ENCODE measurements around the gene SOBP.

The SOBP gene

GRCh38 chr6:107540465-107540857, 50.5 kb downstream of the SOBP start:
- no peaks in the 10 kb centered on the region for H3K79me1 ChIP-seq (replicated peaks; ENCODE audit: low read length, poor library complexity, severe bottlenecking)
- H2AFZ ChIP-seq (ENCODE audit: low read depth, low read length) = no peak overlapping the region
- no peak overlapping the region for H3K27ac ChIP-seq (ENCODE audit: low read length, poor library complexity, severe bottlenecking)
- H3K4ac ChIP-seq (ENCODE audit: low read depth in 1 of 2, low read length in 2 of 2) = no peak overlapping the region
- no peak overlapping the region for H2BK5ac ChIP-seq (ENCODE audit: low read depth, low read length, poor library complexity, severe bottlenecking)
- no peak overlapping the region for H2BK12ac ChIP-seq (ENCODE audit: low read length in 2 of 2)
- no peak overlapping the region for H2BK15ac ChIP-seq (ENCODE audit: low read depth, poor library complexity, severe bottlenecking)
- H3K9ac ChIP-seq (ENCODE audit: low read length) = no peak overlapping the region
- peaks cover 0 to 34% of the 10 kb centered on the region in 2 experiments for H3K36me3 ChIP-seq (ENCODE audit: control insufficient read depth in 1 of 2, insufficient read depth in 2 of 2, low read depth in 1 of 2, low read length in 2 of 2)
- H3K14ac ChIP-seq (ENCODE audit: low read length in 2 of 2) = no peak overlapping the region
- no peaks in the 10 kb centered on the region for H3K9me3 ChIP-seq (ENCODE audit: control insufficient read depth, low read length)
- WGBS = 100% methylated on average over 1 of the region's 1 CpG
- H3K23ac ChIP-seq (ENCODE audit: low read length in 2 of 2) = no peak overlapping the region
- peaks cover 0 to 15% of the 10 kb centered on the region in 2 experiments for H3K27me3 ChIP-seq (ENCODE audit: control insufficient read depth in 1 of 2, insufficient read depth in 1 of 2, low read length in 2 of 2)
- H3K4me2 ChIP-seq (ENCODE audit: low read length, poor library complexity, severe bottlenecking) = no peak overlapping the region
- no peak overlapping the region for H2BK120ac ChIP-seq (ENCODE audit: low read depth, low read length)
- no peak overlapping the region for H2AK5ac ChIP-seq (ENCODE audit: low read length, severe bottlenecking)
- H3K4me1 ChIP-seq (ENCODE audit: control insufficient read depth, insufficient read depth, low read depth, low read length) = no peaks in the 10 kb centered on the region
- no peak overlapping the region for H4K91ac ChIP-seq (ENCODE audit: low read length)
- H4K8ac ChIP-seq (ENCODE audit: low read length) = no peak overlapping the region
- no peak overlapping the region for H3K4me3 ChIP-seq (ENCODE audit: insufficient read depth in 1 of 2, low read depth in 1 of 2, low read length in 2 of 2)
- H3K18ac ChIP-seq (ENCODE audit: low read depth in 1 of 2, low read length in 2 of 2) = no peak overlapping the region
- peak; percentile 52 for DNase-seq

GRCh38 chr6:107542192-107542668, 52.3 kb downstream of the SOBP start:
- no peak overlapping the region for H3K4ac ChIP-seq (ENCODE audit: low read depth in 1 of 2, low read length in 2 of 2)
- no peak overlapping the region for H3K27ac ChIP-seq (ENCODE audit: low read length, poor library complexity, severe bottlenecking)
- no peak overlapping the region for H2AFZ ChIP-seq (ENCODE audit: low read depth, low read length)
- H3K4me3 ChIP-seq (ENCODE audit: insufficient read depth in 1 of 2, low read depth in 1 of 2, low read length in 2 of 2) = no peak overlapping the region
- no peak overlapping the region for H3K23ac ChIP-seq (ENCODE audit: low read length in 2 of 2)
- H3K4me1 ChIP-seq (ENCODE audit: control insufficient read depth, insufficient read depth, low read depth, low read length) = no peaks in the 10 kb centered on the region
- no peak overlapping the region for H3K18ac ChIP-seq (ENCODE audit: low read depth in 1 of 2, low read length in 2 of 2)
- H3K27me3 ChIP-seq (ENCODE audit: control insufficient read depth in 1 of 2, insufficient read depth in 1 of 2, low read length in 2 of 2) = peaks cover 0 to 21% of the 10 kb centered on the region in 2 experiments
- H2BK120ac ChIP-seq (ENCODE audit: low read depth, low read length) = no peak overlapping the region
- H2BK15ac ChIP-seq (ENCODE audit: low read depth, poor library complexity, severe bottlenecking) = no peak overlapping the region
- H4K91ac ChIP-seq (ENCODE audit: low read length) = no peak overlapping the region
- H3K14ac ChIP-seq (ENCODE audit: low read length in 2 of 2) = no peak overlapping the region
- peaks cover 0 to 49% of the 10 kb centered on the region in 2 experiments for H3K36me3 ChIP-seq (ENCODE audit: control insufficient read depth in 1 of 2, insufficient read depth in 2 of 2, low read depth in 1 of 2, low read length in 2 of 2)
- no peaks in the 10 kb centered on the region for H3K9me3 ChIP-seq (ENCODE audit: control insufficient read depth, low read length)
- H3K4me2 ChIP-seq (ENCODE audit: low read length, poor library complexity, severe bottlenecking) = no peak overlapping the region
- H2BK5ac ChIP-seq (ENCODE audit: low read depth, low read length, poor library complexity, severe bottlenecking) = no peak overlapping the region
- H3K79me1 ChIP-seq (replicated peaks; ENCODE audit: low read length, poor library complexity, severe bottlenecking) = no peaks in the 10 kb centered on the region
- 91% methylated on average over 5 of the region's 6 CpGs for WGBS
- no peak overlapping the region for H4K8ac ChIP-seq (ENCODE audit: low read length)
- no peak for DNase-seq
- no peak overlapping the region for H2BK12ac ChIP-seq (ENCODE audit: low read length in 2 of 2)
- H2AK5ac ChIP-seq (ENCODE audit: low read length, severe bottlenecking) = no peak overlapping the region
- H3K9ac ChIP-seq (ENCODE audit: low read length) = no peak overlapping the region

DNA sequence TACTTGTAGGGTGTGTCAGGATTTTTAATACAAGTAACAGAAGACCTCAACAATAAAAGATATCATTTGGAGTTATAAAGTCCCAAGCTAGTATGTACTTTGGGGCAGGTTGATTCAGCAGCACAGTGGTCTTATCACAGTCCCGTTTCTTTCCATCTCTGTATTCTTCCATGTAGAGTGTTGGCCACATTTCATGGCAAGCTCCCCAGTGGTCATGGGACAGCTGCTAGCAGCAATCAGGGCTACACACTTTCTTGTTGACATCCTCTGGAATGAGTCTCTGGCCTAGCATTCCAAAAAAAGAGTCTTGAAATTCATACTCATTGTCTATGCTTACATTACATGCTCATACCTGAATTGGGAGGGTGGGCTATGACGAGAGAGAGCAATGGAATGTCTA, 53.2 kb downstream of the SOBP start:
- no peak overlapping the region for H3K27ac ChIP-seq (ENCODE audit: low read length, poor library complexity, severe bottlenecking)
- H3K14ac ChIP-seq (ENCODE audit: low read length in 2 of 2) = no peak overlapping the region
- no peak overlapping the region for H2BK12ac ChIP-seq (ENCODE audit: low read length in 2 of 2)
- no peak overlapping the region for H2AK5ac ChIP-seq (ENCODE audit: low read length, severe bottlenecking)
- no peak overlapping the region for H3K9ac ChIP-seq (ENCODE audit: low read length)
- peaks cover 0 to 54% of the 10 kb centered on the region in 2 experiments for H3K36me3 ChIP-seq (ENCODE audit: control insufficient read depth in 1 of 2, insufficient read depth in 2 of 2, low read depth in 1 of 2, low read length in 2 of 2)
- H3K4me1 ChIP-seq (ENCODE audit: control insufficient read depth, insufficient read depth, low read depth, low read length) = no peaks in the 10 kb centered on the region
- H3K4ac ChIP-seq (ENCODE audit: low read depth in 1 of 2, low read length in 2 of 2) = no peak overlapping the region
- H3K27me3 ChIP-seq (ENCODE audit: control insufficient read depth in 1 of 2, insufficient read depth in 1 of 2, low read length in 2 of 2) = peaks cover 0 to 21% of the 10 kb centered on the region in 2 experiments
- no peak overlapping the region for H4K91ac ChIP-seq (ENCODE audit: low read length)
- H3K4me3 ChIP-seq (ENCODE audit: insufficient read depth in 1 of 2, low read depth in 1 of 2, low read length in 2 of 2) = no peak overlapping the region
- no peak overlapping the region for H2AFZ ChIP-seq (ENCODE audit: low read depth, low read length)
- no peak overlapping the region for H3K23ac ChIP-seq (ENCODE audit: low read length in 2 of 2)
- no peak overlapping the region for H4K8ac ChIP-seq (ENCODE audit: low read length)
- no peaks in the 10 kb centered on the region for H3K9me3 ChIP-seq (ENCODE audit: control insufficient read depth, low read length)
- H2BK5ac ChIP-seq (ENCODE audit: low read depth, low read length, poor library complexity, severe bottlenecking) = no peak overlapping the region
- no peak overlapping the region for H2BK15ac ChIP-seq (ENCODE audit: low read depth, poor library complexity, severe bottlenecking)
- H3K4me2 ChIP-seq (ENCODE audit: low read length, poor library complexity, severe bottlenecking) = no peak overlapping the region
- DNase-seq = no peak
- H3K79me1 ChIP-seq (replicated peaks; ENCODE audit: low read length, poor library complexity, severe bottlenecking) = no peaks in the 10 kb centered on the region
- WGBS = 92% methylated on average over 2 of the region's 2 CpGs
- no peak overlapping the region for H3K18ac ChIP-seq (ENCODE audit: low read depth in 1 of 2, low read length in 2 of 2)
- H2BK120ac ChIP-seq (ENCODE audit: low read depth, low read length) = no peak overlapping the region

GRCh38 chr6:107543567-107543966, 53.6 kb downstream of the SOBP start:
- Histone ChIP-seq H3K36me3 (ENCODE audit: control insufficient read depth in 1 of 2, insufficient read depth in 2 of 2, low read depth in 1 of 2, low read length in 2 of 2) (peaks cover 0 to 50% of the 10 kb centered on the region in 2 experiments), H2AFZ (ENCODE audit: low read depth, low read length) (no peak overlapping the region), H3K14ac (ENCODE audit: low read length in 2 of 2) (no peak overlapping the region), H2BK15ac (ENCODE audit: low read depth, poor library complexity, severe bottlenecking) (no peak overlapping the region), H3K4me1 (ENCODE audit: control insufficient read depth, insufficient read depth, low read depth, low read length) (no peaks in the 10 kb centered on the region), H3K4me2 (ENCODE audit: low read length, poor library complexity, severe bottlenecking) (no peak overlapping the region), H3K18ac (ENCODE audit: low read depth in 1 of 2, low read length in 2 of 2) (no peak overlapping the region), H3K4me3 (ENCODE audit: insufficient read depth in 1 of 2, low read depth in 1 of 2, low read length in 2 of 2) (no peak overlapping the region), H4K91ac (ENCODE audit: low read length) (no peak overlapping the region), H2BK12ac (ENCODE audit: low read length in 2 of 2) (no peak overlapping the region), H2BK120ac (ENCODE audit: low read depth, low read length) (no peak overlapping the region), H3K27ac (ENCODE audit: low read length, poor library complexity, severe bottlenecking) (no peak overlapping the region), H3K9me3 (ENCODE audit: control insufficient read depth, low read length) (no peaks in the 10 kb centered on the region), H3K27me3 (ENCODE audit: control insufficient read depth in 1 of 2, insufficient read depth in 1 of 2, low read length in 2 of 2) (peaks cover 0 to 18% of the 10 kb centered on the region in 2 experiments), H3K79me1 (replicated peaks; ENCODE audit: low read length, poor library complexity, severe bottlenecking) (no peaks in the 10 kb centered on the region), H3K4ac (ENCODE audit: low read depth in 1 of 2, low read length in 2 of 2) (no peak overlapping the region), H3K9ac (ENCODE audit: low read length) (no peak overlapping the region), H3K23ac (ENCODE audit: low read length in 2 of 2) (no peak overlapping the region), H2AK5ac (ENCODE audit: low read length, severe bottlenecking) (no peak overlapping the region), H2BK5ac (ENCODE audit: low read depth, low read length, poor library complexity, severe bottlenecking) (no peak overlapping the region), H4K8ac (ENCODE audit: low read length) (no peak overlapping the region)
- DNase-seq = no peak
- 85% methylated on average over 1 of the region's 2 CpGs for WGBS
